Gastrocnemius medialis (tissue), 4 donors: ENCODE results near the gene TMCC1. TPM values are rescaled to one million over a fixed set of nuclear protein-coding genes. Genes with fewer than 3 reads are reported as not detected.

ENCODE experiments used
- ATAC-seq, 2 donors: fragments of 150-250 bp; one replicate each; pipeline ENCODE4 v1.9.1; 2016
- DNase-seq, 2 donors: peaks; one replicate each; pipeline ENCODE4 v3.0.0-alpha.2; 2019
- H3K27ac ChIP-seq, 4 donors: fragments of 200-600 bp; sonication (generic); 1 replicate in 1 of 4; 2 replicates in 3 of 4; pipeline ENCODE4 v1.5.1; 2016 to 2018; ENCODE audit warnings: mild to moderate bottlenecking in 2 of 4, moderate library complexity in 1 of 4
- H3K27me3 ChIP-seq, 3 donors: fragments of 200-600 bp; sonication (generic) in 2 of 3; 1 replicate in 1 of 3; 2 replicates in 2 of 3; pipeline versions ENCODE4 v1.5.1 to v1.6.0; 2016 to 2019; ENCODE audit warnings: mild to moderate bottlenecking in 1 of 3, moderate library complexity in 1 of 3
- H3K36me3 ChIP-seq, 2 donors: fragments of 200-600 bp; sonication (generic) in 1 of 2; one replicate each; pipeline ENCODE4 v1.5.1; 2017 to 2018
- H3K4me1 ChIP-seq, 2 donors: fragments of 200-600 bp; sonication (generic) in 1 of 2; one replicate each; pipeline ENCODE4 v1.5.1; 2016 to 2017; ENCODE audit warnings: mild to moderate bottlenecking in 2 of 2
- H3K4me3 ChIP-seq, 4 donors: fragments of 200-600 bp; sonication (generic) in 3 of 4; 1 replicate in 1 of 4; 2 replicates in 3 of 4; pipeline ENCODE4 v1.5.1; 2016 to 2019; ENCODE audit warnings: mild to moderate bottlenecking in 2 of 4
- H3K9me3 ChIP-seq, 3 donors: fragments of 200-600 bp; sonication (generic) in 2 of 3; 1 replicate in 1 of 3; 2 replicates in 2 of 3; pipeline ENCODE4 v1.5.1; 2016 to 2019
- POLR2A ChIP-seq, 2 donors: fragments of 450-650 bp; IDR thresholded peaks; one replicate each; pipeline ENCODE4 v1.6.1; 2017; ENCODE audit warnings: antibody characterized with exemption in 2 of 2, mild to moderate bottlenecking in 2 of 2, moderate library complexity in 2 of 2
- in situ Hi-C, 4 donors: fragments of 200-750 bp; cut with MboI; loops; one replicate each; pipeline versions ENCODE4 v1.15.0 to v1.8.0; 2017; ENCODE audit warnings: low sequenced_read_pairs in 4 of 4
- intact Hi-C: fragments of 100-400 bp; cut with DNase I; formaldehyde crosslinking; loops from one replicate; pipeline ENCODE4 v1.15.1; 2023; ENCODE audit warnings: low total_unique reads
- total RNA-seq, 4 donors: library from RNA; depleted of rRNA; stranded (reverse); fragments of >200 nt; gene quantifications; one replicate each; pipeline versions ENCODE4 v1.1.0 to v1.2.3, GENCODE V29; 2016
- TF ChIP-seq, protein P1 (sequence below), 5 experiments: fragments of 450-650 bp in 3 of 5; fragments of 200-600 bp in 2 of 5; sonication (generic) in 2 of 5; IDR thresholded peaks in 4 of 5; conservative IDR thresholded peaks in 1 of 5; 1 replicate in 4 of 5; 2 replicates in 1 of 5; pipeline ENCODE4 v1.5.1; 2016 to 2019; ENCODE audit warnings: antibody characterized with exemption in 5 of 5, mild to moderate bottlenecking in 3 of 5, moderate library complexity in 3 of 5

The TMCC1 gene
- total RNA-seq, 4 donors from 2014 or later, result 18.8 to 24.7 (median 20.2) TPM

DNA sequence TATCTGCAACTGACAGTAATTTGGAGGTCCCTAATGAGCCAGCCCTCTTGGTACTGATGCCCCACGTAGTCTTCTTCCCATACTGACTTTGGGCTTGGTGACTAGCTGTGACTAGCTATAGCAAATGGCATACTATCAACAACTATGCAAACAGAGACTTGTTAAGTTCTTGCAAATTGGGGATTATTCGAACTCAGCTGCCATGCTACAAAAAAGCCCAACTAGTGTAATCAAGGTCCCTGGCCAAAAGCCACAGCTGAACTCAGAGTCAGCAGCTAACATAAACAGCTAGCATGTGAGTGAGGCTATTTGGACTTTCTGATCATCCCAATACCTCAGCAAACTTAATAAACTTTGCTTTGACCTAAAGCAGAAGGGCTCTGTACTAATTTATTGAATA lies 165.8 kb downstream of the TMCC1 start:
- no peaks in the 10 kb centered on the region for H3K9me3 ChIP-seq
- ATAC-seq (no peak), DNase-seq (no peak)
- H3K4me3 ChIP-seq, result no peak overlapping the region
- H3K27ac ChIP-seq, result no peak overlapping the region
- H3K4me1 ChIP-seq, result peaks cover 22 to 27% of the 10 kb centered on the region in 2 donors
- no peaks in the 10 kb centered on the region for H3K27me3 ChIP-seq
- in situ Hi-C loops, result loop anchor here in 2 of 4 donors (10.0 kb wide), 2 partner anchors 63 to 73 kb away; no protein-coding TSS in a partner anchor
- no peaks in the 10 kb centered on the region for H3K36me3 ChIP-seq
- TF ChIP-seq, protein P1, sequence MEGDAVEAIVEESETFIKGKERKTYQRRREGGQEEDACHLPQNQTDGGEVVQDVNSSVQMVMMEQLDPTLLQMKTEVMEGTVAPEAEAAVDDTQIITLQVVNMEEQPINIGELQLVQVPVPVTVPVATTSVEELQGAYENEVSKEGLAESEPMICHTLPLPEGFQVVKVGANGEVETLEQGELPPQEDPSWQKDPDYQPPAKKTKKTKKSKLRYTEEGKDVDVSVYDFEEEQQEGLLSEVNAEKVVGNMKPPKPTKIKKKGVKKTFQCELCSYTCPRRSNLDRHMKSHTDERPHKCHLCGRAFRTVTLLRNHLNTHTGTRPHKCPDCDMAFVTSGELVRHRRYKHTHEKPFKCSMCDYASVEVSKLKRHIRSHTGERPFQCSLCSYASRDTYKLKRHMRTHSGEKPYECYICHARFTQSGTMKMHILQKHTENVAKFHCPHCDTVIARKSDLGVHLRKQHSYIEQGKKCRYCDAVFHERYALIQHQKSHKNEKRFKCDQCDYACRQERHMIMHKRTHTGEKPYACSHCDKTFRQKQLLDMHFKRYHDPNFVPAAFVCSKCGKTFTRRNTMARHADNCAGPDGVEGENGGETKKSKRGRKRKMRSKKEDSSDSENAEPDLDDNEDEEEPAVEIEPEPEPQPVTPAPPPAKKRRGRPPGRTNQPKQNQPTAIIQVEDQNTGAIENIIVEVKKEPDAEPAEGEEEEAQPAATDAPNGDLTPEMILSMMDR (IDR thresholded peaks at IDR 0.05 in 4 of 5, conservative IDR thresholded peaks at IDR 0.05 in 1 of 5), result no peak
- no peak for TF ChIP-seq POLR2A (IDR thresholded peaks at IDR 0.05)
- intact Hi-C loops, result no loop called here

DNA sequence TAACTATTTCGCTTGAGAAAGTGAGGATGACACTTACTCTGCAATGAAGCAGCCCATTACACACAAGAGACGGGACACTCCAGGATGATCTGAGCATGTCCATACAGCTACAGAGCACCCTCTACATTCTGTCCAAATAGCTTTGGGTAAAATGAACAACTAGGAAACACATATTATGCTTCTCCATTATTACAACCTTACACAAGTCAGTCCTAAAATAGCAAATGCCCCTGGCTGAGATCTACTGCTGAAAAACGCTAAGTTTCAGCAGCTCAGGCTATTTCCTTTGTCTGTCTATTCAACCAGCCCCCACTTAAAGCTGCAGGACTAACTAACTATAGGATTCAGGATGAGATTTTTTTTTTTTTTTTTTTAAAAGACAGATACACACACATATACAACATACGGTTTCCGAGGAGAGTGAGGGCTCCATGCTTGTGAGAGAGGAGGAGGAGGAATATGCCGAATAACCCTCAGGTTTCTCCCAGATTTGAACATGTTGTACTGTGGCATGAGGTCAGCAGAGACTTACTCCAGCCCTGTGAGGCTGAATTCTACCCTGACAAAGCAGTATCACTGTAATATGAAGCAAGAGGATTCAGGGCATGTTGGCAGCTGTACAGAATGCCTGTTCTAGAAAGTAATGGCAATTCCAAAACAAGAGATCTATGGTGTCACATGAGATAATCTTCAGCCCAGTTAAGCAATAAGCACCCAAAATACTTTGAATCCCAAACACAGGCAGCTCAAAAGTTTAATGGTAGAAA lies 169.8 kb downstream of the TMCC1 start:
- TF ChIP-seq POLR2A (IDR thresholded peaks at IDR 0.05), result peak in 1 of 2 donors; percentile 58
- TF ChIP-seq, protein P1 (IDR thresholded peaks at IDR 0.05 in 4 of 5, conservative IDR thresholded peaks at IDR 0.05 in 1 of 5), result no peak
- H3K27me3 ChIP-seq, result no peaks in the 10 kb centered on the region
- ATAC-seq (peak; percentile 99), DNase-seq (peak; percentile 85 to 87)
- peak overlapping the region; percentile 49 to 60 (median 52) for H3K4me3 ChIP-seq
- intact Hi-C loops (loop anchor here (2.0 to 5.0 kb wide), 2 partner anchors 36 to 61 kb away; no protein-coding TSS in a partner anchor), in situ Hi-C loops (loop anchor here in 2 of 4 donors (10.0 kb wide), 2 partner anchors 59 to 69 kb away; no protein-coding TSS in a partner anchor)
- H3K9me3 ChIP-seq, result no peaks in the 10 kb centered on the region
- peaks cover 48 to 51% of the 10 kb centered on the region in 2 donors for H3K4me1 ChIP-seq
- no peaks in the 10 kb centered on the region for H3K36me3 ChIP-seq
- peak overlapping the region; percentile 82 to 92 (median 84) for H3K27ac ChIP-seq

DNA sequence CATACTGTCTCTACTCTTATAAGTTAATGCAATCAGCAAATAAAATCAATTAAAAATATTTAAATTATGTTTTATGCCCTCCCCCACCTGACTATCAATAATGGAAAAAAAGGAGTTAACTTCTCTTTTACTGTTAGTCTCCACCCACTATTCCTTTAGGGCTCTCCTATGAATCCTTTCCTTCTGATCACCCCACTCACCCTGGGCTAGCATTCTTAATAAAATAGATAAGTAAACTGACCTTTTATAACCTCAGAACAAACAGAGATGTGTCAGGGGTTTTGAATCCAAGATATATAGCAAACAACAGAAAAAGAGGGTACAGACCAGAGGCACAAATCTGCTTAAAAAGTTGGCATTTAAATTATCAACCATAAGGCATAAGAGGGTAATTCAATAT lies 171.0 kb downstream of the TMCC1 start:
- DNase-seq (no peak), ATAC-seq (no peak)
- intact Hi-C loops, result loop anchor here (5.0 kb wide), 1 partner anchor 35 kb away; no protein-coding TSS in a partner anchor
- no peaks in the 10 kb centered on the region for H3K36me3 ChIP-seq
- in situ Hi-C loops, result loop anchor here in 2 of 4 donors (10.0 kb wide), 2 partner anchors 58 to 68 kb away; no protein-coding TSS in a partner anchor
- peaks cover 52 to 61% of the 10 kb centered on the region in 2 donors for H3K4me1 ChIP-seq
- no peaks in the 10 kb centered on the region for H3K9me3 ChIP-seq
- no peak for TF ChIP-seq POLR2A (IDR thresholded peaks at IDR 0.05)
- TF ChIP-seq, protein P1 (IDR thresholded peaks at IDR 0.05 in 4 of 5, conservative IDR thresholded peaks at IDR 0.05 in 1 of 5), result no peak
- peak overlapping the region in 3 of 4 donors; percentile 49 to 60 (median 53) for H3K4me3 ChIP-seq
- H3K27ac ChIP-seq, result peak overlapping the region; percentile 82 to 92 (median 84)
- no peaks in the 10 kb centered on the region for H3K27me3 ChIP-seq

GRCh38 chr3:129718201-129718600 lies 175.3 kb downstream of the TMCC1 start:
- H3K4me3 ChIP-seq, result no peak overlapping the region
- no peaks in the 10 kb centered on the region for H3K27me3 ChIP-seq
- TF ChIP-seq, protein P1 (IDR thresholded peaks at IDR 0.05 in 4 of 5, conservative IDR thresholded peaks at IDR 0.05 in 1 of 5), result no peak
- TF ChIP-seq POLR2A (IDR thresholded peaks at IDR 0.05), result no peak
- H3K27ac ChIP-seq, result peak overlapping the region in 2 of 4 donors; percentile 21 to 27
- no peak for DNase-seq
- ATAC-seq, result no peak
- H3K4me1 ChIP-seq, result peaks cover 44 to 65% of the 10 kb centered on the region in 2 donors
- H3K36me3 ChIP-seq, result no peaks in the 10 kb centered on the region
- in situ Hi-C loops (no loop called here), intact Hi-C loops (no loop called here)
- H3K9me3 ChIP-seq, result no peaks in the 10 kb centered on the region
